Endodermal cell (in vitro differentiated cells): ENCODE data around the gene CPED1. TPM values are rescaled to one million over a fixed set of nuclear protein-coding genes. Genes with fewer than 3 reads are reported as not detected.

Source experiments
- DNase-seq: peaks from one replicate; pipeline ENCODE4 v3.0.0-alpha.2; 2017
- H3K27ac ChIP-seq: 2 replicates; pipeline ENCODE4 v1.5.1; 2013; ENCODE audit warnings: mild to moderate bottlenecking, low read depth, low read length, moderate library complexity
- H3K27me3 ChIP-seq: 2 replicates; pipeline ENCODE4 v1.6.1; 2013; ENCODE audit warnings: mild to moderate bottlenecking, low read length, moderate library complexity; ENCODE audit not compliant: insufficient read depth, control insufficient read depth, poor library complexity, severe bottlenecking
- H3K36me3 ChIP-seq: 2 replicates; pipeline ENCODE4 v1.7.0; 2013; ENCODE audit warnings: mild to moderate bottlenecking, low read length, moderate library complexity; ENCODE audit not compliant: control insufficient read depth, insufficient read depth
- H3K4me1 ChIP-seq: one replicate; pipeline ENCODE4 v1.7.0; 2013; ENCODE audit warnings: low read length; ENCODE audit not compliant: control insufficient read depth, insufficient read depth
- H3K4me3 ChIP-seq: 2 replicates; pipeline ENCODE4 v1.5.1; 2013; ENCODE audit warnings: mild to moderate bottlenecking, low read length, moderate library complexity
- H3K9ac ChIP-seq: 2 replicates; pipeline ENCODE4 v1.6.1; 2013; ENCODE audit warnings: mild to moderate bottlenecking, low read length, moderate library complexity; ENCODE audit not compliant: poor library complexity, severe bottlenecking; ENCODE audit errors: extremely low read depth
- H3K9me3 ChIP-seq: 2 replicates; pipeline ENCODE4 v1.6.1; 2013; ENCODE audit warnings: mild to moderate bottlenecking, low read length, moderate library complexity; ENCODE audit not compliant: control insufficient read depth
- H3K27ac Mint-ChIP-seq: 2 replicates; pipeline ENCODE4 v1.8.0; 2020; ENCODE audit warnings: mixed read lengths
- H3K27me3 Mint-ChIP-seq: 2 replicates; pipeline ENCODE4 v1.8.0; 2021; ENCODE audit warnings: mild to moderate bottlenecking, mixed read lengths; ENCODE audit not compliant: insufficient read depth
- H3K36me3 Mint-ChIP-seq: 2 replicates; pipeline ENCODE4 v1.8.0; 2020; ENCODE audit warnings: low read depth, mixed read lengths
- H3K4me1 Mint-ChIP-seq: 2 replicates; pipeline ENCODE4 v1.8.0; 2020; ENCODE audit warnings: mixed read lengths
- H3K4me3 Mint-ChIP-seq: 2 replicates; pipeline ENCODE4 v1.8.0; 2020; ENCODE audit warnings: mild to moderate bottlenecking, moderate library complexity, mixed read lengths
- H3K9me3 Mint-ChIP-seq: 2 replicates; pipeline ENCODE4 v1.8.0; 2020; ENCODE audit warnings: mild to moderate bottlenecking, mixed read lengths
- CTCF ChIP-seq: fragments of 200-600 bp; sonication (generic); conservative IDR thresholded peaks from 2 replicates; pipeline ENCODE4 v1.5.0; 2021; ENCODE audit warnings: antibody characterized with exemption, mild to moderate bottlenecking
- WGBS, 2 experiments: methylation state at CpG; one replicate each; pipeline versions ENCODE4 v1.1.5 to v1.1.7; 2013; ENCODE audit warnings: missing lambda C conversion rate in 2 of 2, mixed read lengths in 1 of 2; ENCODE audit not compliant: insufficient coverage in 1 of 2, insufficient read length in 1 of 2; 5-methylcytosine and 5-hydroxymethylcytosine counted together
- total RNA-seq, 2 donors: library from RNA; stranded (reverse); fragmentation: NEBNext Ultra II Directional in 1 of 2; extraction: Animal tissue kit (Norgen Biotek cat#: 25700) in 1 of 2; gene quantifications; 2 replicates in 1 of 2; 3 replicates in 1 of 2; pipeline ENCODE4 v1.2.1, GENCODE V29; 2021

Gene CPED1
- total RNA-seq, 2 donors from 2014 or later = 1.1 TPM; not detected in 1

DNA sequence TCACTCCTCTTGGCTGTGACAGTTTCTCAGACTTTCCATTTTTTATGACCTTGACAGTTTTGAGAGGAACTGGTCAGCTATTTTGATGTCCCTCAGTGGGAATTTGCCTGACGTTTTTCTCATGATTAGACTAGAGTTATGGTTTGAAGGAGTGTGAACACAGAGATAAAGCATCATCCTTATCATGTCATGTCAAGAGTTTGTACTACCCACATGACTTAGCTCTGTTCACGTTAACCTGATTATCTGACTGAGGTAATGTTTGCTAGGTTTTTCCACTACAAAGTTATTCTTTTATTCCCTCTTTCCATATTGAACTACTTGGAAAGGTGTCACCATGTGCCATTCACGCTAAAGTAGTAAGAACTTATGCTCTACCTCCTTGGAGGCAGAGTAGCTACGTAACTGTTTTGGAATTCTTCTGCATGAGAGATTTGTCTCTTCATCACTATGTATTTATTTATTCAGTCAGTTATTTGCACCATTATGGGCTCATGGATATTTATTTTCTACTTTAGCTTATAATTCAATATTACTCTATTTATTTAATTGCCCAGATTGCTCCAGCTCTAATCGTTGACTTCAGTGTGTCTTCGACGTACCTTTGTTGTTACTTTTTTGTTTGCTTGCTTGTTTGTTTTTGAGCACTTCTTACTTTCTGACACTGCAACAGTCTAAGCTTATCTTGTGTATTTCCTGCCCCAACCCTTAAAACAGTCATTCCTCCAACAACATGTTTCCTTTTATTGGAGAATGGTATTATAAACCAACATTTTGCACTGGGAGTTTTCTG lies 50.4 kb downstream of the CPED1 start:
- H3K4me1 Mint-ChIP-seq = peaks cover 2% of the 10 kb centered on the region
- H3K9me3 ChIP-seq = no peaks in the 10 kb centered on the region
- no peak overlapping the region for H3K4me3 ChIP-seq
- no peaks in the 10 kb centered on the region for H3K36me3 Mint-ChIP-seq
- H3K27ac ChIP-seq = no peak overlapping the region
- no peak overlapping the region for H3K27ac Mint-ChIP-seq
- no peaks in the 10 kb centered on the region for H3K9me3 Mint-ChIP-seq
- WGBS, 2 experiments = 92 to 94% methylated on average over 2 to 7 of the region's 7 CpGs
- no peak overlapping the region for H3K9ac ChIP-seq
- no peak for TF ChIP-seq CTCF
- no peaks in the 10 kb centered on the region for H3K4me1 ChIP-seq
- no peaks in the 10 kb centered on the region for H3K27me3 ChIP-seq
- H3K4me3 Mint-ChIP-seq = no peak overlapping the region
- no peaks in the 10 kb centered on the region for H3K36me3 ChIP-seq
- no peaks in the 10 kb centered on the region for H3K27me3 Mint-ChIP-seq
- DNase-seq = no peak

DNA sequence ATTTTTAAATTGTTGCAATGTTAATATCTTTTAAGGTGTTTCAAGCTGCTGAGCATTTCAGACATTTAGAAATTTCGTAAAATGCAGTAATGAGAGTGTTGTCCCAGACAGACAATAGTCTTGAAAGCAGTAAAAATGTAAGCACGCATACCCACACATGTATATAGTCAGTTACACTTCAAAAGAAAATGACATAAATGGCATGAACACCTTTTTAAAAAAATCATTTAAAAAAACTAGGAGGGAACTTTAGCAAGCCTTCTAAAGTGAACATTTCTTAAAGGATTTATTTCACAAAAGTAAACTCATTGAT lies 51.0 kb downstream of the CPED1 start:
- no peak overlapping the region for H3K4me3 ChIP-seq
- Mint-ChIP-seq H3K27ac (no peak overlapping the region), H3K36me3 (no peaks in the 10 kb centered on the region), H3K4me1 (peaks cover 2% of the 10 kb centered on the region), H3K27me3 (no peaks in the 10 kb centered on the region), H3K9me3 (no peaks in the 10 kb centered on the region), H3K4me3 (no peak overlapping the region)
- H3K27me3 ChIP-seq = no peaks in the 10 kb centered on the region
- H3K27ac ChIP-seq = no peak overlapping the region
- no peak overlapping the region for H3K9ac ChIP-seq
- WGBS, 2 experiments = 93 to 100% methylated on average over 1 to 2 of the region's 2 CpGs
- TF ChIP-seq CTCF = no peak
- H3K36me3 ChIP-seq = no peaks in the 10 kb centered on the region
- no peaks in the 10 kb centered on the region for H3K4me1 ChIP-seq
- DNase-seq = no peak
- no peaks in the 10 kb centered on the region for H3K9me3 ChIP-seq

- H3K27me3 Mint-ChIP-seq = no peaks in the 10 kb centered on the region
- peaks cover 2% of the 10 kb centered on the region for H3K4me1 Mint-ChIP-seq
- WGBS, 2 experiments = 90% methylated on average over 2 of the region's 2 CpGs; no CpG with 5 or more reads in 1 of the 2 experiments
- no peak overlapping the region for H3K27ac ChIP-seq
- no peak overlapping the region for H3K9ac ChIP-seq
- no peaks in the 10 kb centered on the region for H3K36me3 ChIP-seq
- no peak for TF ChIP-seq CTCF
- H3K4me3 ChIP-seq = no peak overlapping the region
- no peaks in the 10 kb centered on the region for H3K9me3 Mint-ChIP-seq
- no peak overlapping the region for H3K4me3 Mint-ChIP-seq
- DNase-seq = no peak
- H3K27ac Mint-ChIP-seq = no peak overlapping the region
- H3K27me3 ChIP-seq = no peaks in the 10 kb centered on the region
- H3K9me3 ChIP-seq = no peaks in the 10 kb centered on the region
- no peaks in the 10 kb centered on the region for H3K4me1 ChIP-seq
- no peaks in the 10 kb centered on the region for H3K36me3 Mint-ChIP-seq
These were observed 51.5 kb downstream of the CPED1 start for GRCh38 chr7:121039994-121040393.
